WTC11 (cell line): ENCODE results near the gene SERGEF. TPM values are rescaled to one million over a fixed set of nuclear protein-coding genes. Genes with fewer than 3 reads are reported as not detected.

Experiments
- ATAC-seq: fragments of 200-7000 bp; cut with Tn5 transposase; 2 replicates; pipeline ENCODE4 v1.10.0; 2021; ENCODE audit warnings: mild to moderate bottlenecking, moderate library complexity
- CTCF ChIA-PET: fragments of 300-600 bp; sonication (Branson Sonifier 250); formaldehyde crosslinking; loops from one replicate; lab custom pipeline; 2021; ENCODE audit warnings: antibody characterized with exemption; lab: Charles Lee
- POLR2A ChIA-PET: fragments of 350-600 bp; sonication (Branson Sonifier 250); formaldehyde crosslinking; loops from one replicate; lab custom pipeline; 2021; ENCODE audit warnings: antibody characterized with exemption; lab: Charles Lee
- DNase-seq: peaks from one replicate; pipeline ENCODE4 v3.0.0; 2021; ENCODE audit warnings: low spot score
- H3K27ac Mint-ChIP-seq: 2 replicates; pipeline ENCODE4 v1.8.0; 2021; ENCODE audit warnings: mixed read lengths
- H3K27me3 Mint-ChIP-seq: 2 replicates; pipeline ENCODE4 v1.8.0; 2021; ENCODE audit warnings: low read depth, mild to moderate bottlenecking, moderate library complexity, mixed read lengths
- H3K36me3 Mint-ChIP-seq: 2 replicates; pipeline ENCODE4 v1.8.0; 2021; ENCODE audit warnings: mixed read lengths
- H3K4me1 Mint-ChIP-seq: 2 replicates; pipeline ENCODE4 v1.8.0; 2022; ENCODE audit warnings: mixed read lengths
- H3K4me3 Mint-ChIP-seq: 2 replicates; pipeline ENCODE4 v1.8.0; 2021; ENCODE audit warnings: mild to moderate bottlenecking, moderate library complexity, mixed read lengths
- H3K9me3 Mint-ChIP-seq: 2 replicates; pipeline ENCODE4 v1.8.0; 2021; ENCODE audit warnings: mixed read lengths
- ATF1 ChIP-seq: sonication (generic); formaldehyde crosslinking; IDR thresholded peaks from 2 replicates; pipeline ENCODE4 v1.8.1; 2023; ENCODE audit warnings: mild to moderate bottlenecking, moderate library complexity, missing genetic modification reagents
- EMX1 ChIP-seq: fragments of 250-450 bp; sonication (Bioruptor Pico); IDR thresholded peaks from 2 replicates; pipeline ENCODE4 v1.8.0; 2021; ENCODE audit warnings: mild to moderate bottlenecking
- HMGA2 ChIP-seq: fragments of 250-450 bp; sonication (Bioruptor Pico); IDR thresholded peaks from 2 replicates; pipeline ENCODE4 v1.4.0; 2021; ENCODE audit warnings: mild to moderate bottlenecking, moderate library complexity
- HMGXB4 ChIP-seq: sonication (generic); formaldehyde crosslinking; IDR thresholded peaks from 2 replicates; pipeline ENCODE4 v1.8.1; 2023; ENCODE audit warnings: mild to moderate bottlenecking, moderate library complexity, missing genetic modification reagents
- JAZF1 ChIP-seq: fragments of 250-450 bp; sonication (Bioruptor Pico); IDR thresholded peaks from 2 replicates; pipeline ENCODE4 v1.9.0; 2021; ENCODE audit warnings: moderate library complexity, mild to moderate bottlenecking, inconsistent platforms
- NFYB ChIP-seq: sonication (generic); formaldehyde crosslinking; conservative IDR thresholded peaks from 2 replicates; pipeline ENCODE4 v1.8.0; 2022; ENCODE audit warnings: low read depth, missing genetic modification reagents
- NR2C2 ChIP-seq: sonication (generic); formaldehyde crosslinking; IDR thresholded peaks from 2 replicates; pipeline ENCODE4 v1.8.0; 2022; ENCODE audit warnings: mild to moderate bottlenecking, missing genetic modification reagents
- NR3C1 ChIP-seq: sonication (generic); formaldehyde crosslinking; conservative IDR thresholded peaks from 2 replicates; pipeline ENCODE4 v1.8.1; 2023; ENCODE audit warnings: low read depth, mild to moderate bottlenecking, missing genetic modification reagents
- PRDM15 ChIP-seq: sonication (generic); formaldehyde crosslinking; IDR thresholded peaks from 2 replicates; pipeline ENCODE4 v1.8.0; 2022; ENCODE audit warnings: missing genetic modification reagents
- TP53 ChIP-seq: sonication (generic); formaldehyde crosslinking; IDR thresholded peaks from 2 replicates; pipeline ENCODE4 v1.8.1; 2023; ENCODE audit warnings: mild to moderate bottlenecking, missing genetic modification reagents
- ZNF671 ChIP-seq: fragments of 250-450 bp; sonication (Bioruptor Pico); IDR thresholded peaks from 2 replicates; pipeline ENCODE4 v1.8.0; 2021; ENCODE audit warnings: mild to moderate bottlenecking
- total RNA-seq: library from RNA; stranded (reverse); gene quantifications from 3 replicates; pipeline ENCODE4 v1.2.3, GENCODE V29; 2021
- TF ChIP-seq, protein P1 (sequence below): sonication (generic); formaldehyde crosslinking; IDR thresholded peaks from 2 replicates; pipeline ENCODE4 v1.8.1; 2023; ENCODE audit warnings: mild to moderate bottlenecking, missing genetic modification reagents
- TF ChIP-seq, protein P2 (sequence below): fragments of 250-450 bp; sonication (Bioruptor Pico); IDR thresholded peaks from 2 replicates; pipeline ENCODE4 v1.9.0; 2021; ENCODE audit warnings: mild to moderate bottlenecking

SERGEF gene
- total RNA-seq, 1 experiment from 2014 or later, result 35.5 TPM

DNA sequence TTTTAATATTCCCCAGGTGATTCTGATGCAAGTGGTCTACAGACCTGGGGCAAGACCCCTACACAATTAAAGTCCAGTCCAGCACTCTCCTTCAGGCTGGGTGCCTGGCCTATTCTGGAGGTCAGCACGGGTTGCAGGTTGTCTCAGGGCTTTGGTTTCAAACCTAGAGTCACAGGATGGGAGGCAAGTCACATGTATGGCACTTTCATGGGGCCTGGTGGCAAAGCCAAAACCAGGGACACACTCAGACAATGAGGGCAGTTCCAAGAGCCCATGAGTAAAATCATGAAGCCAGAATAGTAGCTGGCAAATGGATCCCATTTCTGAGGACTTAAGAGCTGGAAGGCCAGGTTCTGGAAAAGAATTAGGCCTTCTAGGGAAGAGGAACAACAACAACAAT lies 181.6 kb downstream of the SERGEF start:
- H3K4me3 Mint-ChIP-seq, result no peak overlapping the region
- CTCF ChIA-PET, result no interaction called here

More for the DNA sequence above, 181.6 kb downstream of the SERGEF start:
- H3K9me3 Mint-ChIP-seq, result no peaks in the 10 kb centered on the region
- H3K27ac Mint-ChIP-seq, result no peak overlapping the region
- H3K27me3 Mint-ChIP-seq, result no peaks in the 10 kb centered on the region; the same call in 1 of the 2 replicates
- ATAC-seq, result no peak
- TF ChIP-seq PRDM15 (CRISPR knock-in tag) (no peak), JAZF1 (CRISPR knock-in tag) (no peak), TP53 (CRISPR knock-in tag) (no peak), ATF1 (no peak), NR2C2 (CRISPR knock-in tag) (no peak), NR3C1 (CRISPR knock-in tag) (no peak), NFYB (CRISPR knock-in tag) (no peak), HMGXB4 (CRISPR knock-in tag) (no peak), EMX1 (CRISPR knock-in tag) (no peak), ZNF671 (CRISPR knock-in tag) (no peak), HMGA2 (CRISPR knock-in tag) (no peak)
- TF ChIP-seq, protein P1, sequence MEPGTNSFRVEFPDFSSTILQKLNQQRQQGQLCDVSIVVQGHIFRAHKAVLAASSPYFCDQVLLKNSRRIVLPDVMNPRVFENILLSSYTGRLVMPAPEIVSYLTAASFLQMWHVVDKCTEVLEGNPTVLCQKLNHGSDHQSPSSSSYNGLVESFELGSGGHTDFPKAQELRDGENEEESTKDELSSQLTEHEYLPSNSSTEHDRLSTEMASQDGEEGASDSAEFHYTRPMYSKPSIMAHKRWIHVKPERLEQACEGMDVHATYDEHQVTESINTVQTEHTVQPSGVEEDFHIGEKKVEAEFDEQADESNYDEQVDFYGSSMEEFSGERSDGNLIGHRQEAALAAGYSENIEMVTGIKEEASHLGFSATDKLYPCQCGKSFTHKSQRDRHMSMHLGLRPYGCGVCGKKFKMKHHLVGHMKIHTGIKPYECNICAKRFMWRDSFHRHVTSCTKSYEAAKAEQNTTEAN (CRISPR knock-in tag), result no peak
- TF ChIP-seq, protein P2, sequence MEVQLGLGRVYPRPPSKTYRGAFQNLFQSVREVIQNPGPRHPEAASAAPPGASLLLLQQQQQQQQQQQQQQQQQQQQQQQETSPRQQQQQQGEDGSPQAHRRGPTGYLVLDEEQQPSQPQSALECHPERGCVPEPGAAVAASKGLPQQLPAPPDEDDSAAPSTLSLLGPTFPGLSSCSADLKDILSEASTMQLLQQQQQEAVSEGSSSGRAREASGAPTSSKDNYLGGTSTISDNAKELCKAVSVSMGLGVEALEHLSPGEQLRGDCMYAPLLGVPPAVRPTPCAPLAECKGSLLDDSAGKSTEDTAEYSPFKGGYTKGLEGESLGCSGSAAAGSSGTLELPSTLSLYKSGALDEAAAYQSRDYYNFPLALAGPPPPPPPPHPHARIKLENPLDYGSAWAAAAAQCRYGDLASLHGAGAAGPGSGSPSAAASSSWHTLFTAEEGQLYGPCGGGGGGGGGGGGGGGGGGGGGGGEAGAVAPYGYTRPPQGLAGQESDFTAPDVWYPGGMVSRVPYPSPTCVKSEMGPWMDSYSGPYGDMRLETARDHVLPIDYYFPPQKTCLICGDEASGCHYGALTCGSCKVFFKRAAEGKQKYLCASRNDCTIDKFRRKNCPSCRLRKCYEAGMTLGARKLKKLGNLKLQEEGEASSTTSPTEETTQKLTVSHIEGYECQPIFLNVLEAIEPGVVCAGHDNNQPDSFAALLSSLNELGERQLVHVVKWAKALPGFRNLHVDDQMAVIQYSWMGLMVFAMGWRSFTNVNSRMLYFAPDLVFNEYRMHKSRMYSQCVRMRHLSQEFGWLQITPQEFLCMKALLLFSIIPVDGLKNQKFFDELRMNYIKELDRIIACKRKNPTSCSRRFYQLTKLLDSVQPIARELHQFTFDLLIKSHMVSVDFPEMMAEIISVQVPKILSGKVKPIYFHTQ (CRISPR knock-in tag), result no peak
- POLR2A ChIA-PET, result no interaction called here
- no peaks in the 10 kb centered on the region for H3K36me3 Mint-ChIP-seq
- H3K4me1 Mint-ChIP-seq, result peaks cover 4% of the 10 kb centered on the region
- no peak for DNase-seq
